RCC 7860 (cell line): Measurements from ENCODE around the gene CCNG1.

ENCODE experiments used
- DNase-seq: peaks from one replicate; pipeline ENCODE4 v3.0.0-alpha.2; 2015; ENCODE audit warnings: low spot score
- FAIRE-seq: peaks from 2 replicates; lab custom pipeline; 2012; peaks lifted over from hg19 to GRCh38; lab: Jason Lieb, UNC

Gene CCNG1

GRCh38 chr5:163489055-163489744 is 51.8 kb downstream of the CCNG1 start:
- FAIRE-seq: no peak
- no peak for DNase-seq

DNA sequence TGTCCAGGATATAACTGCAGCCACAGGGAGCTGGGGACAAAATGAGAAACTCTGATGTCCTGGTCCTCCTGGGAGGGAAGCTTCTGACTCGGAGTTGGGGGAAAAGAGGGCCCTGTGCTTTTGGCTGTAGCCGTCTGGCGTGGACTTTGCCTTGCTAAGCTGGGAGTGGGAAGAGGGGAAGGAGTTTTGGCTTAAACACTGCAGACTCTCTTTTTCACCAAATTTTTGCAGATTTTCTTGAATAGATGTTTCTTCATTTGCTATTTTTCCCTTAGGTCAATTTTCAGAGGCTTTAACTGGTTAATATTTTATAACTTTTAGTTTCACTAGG is 52.3 kb downstream of the CCNG1 start:
- FAIRE-seq: no peak

More for the DNA sequence above, 52.3 kb downstream of the CCNG1 start:
- no peak for DNase-seq
